IMR-90 (cell line): ENCODE measurements around the gene TFIP11. TPM values are rescaled to one million over a fixed set of nuclear protein-coding genes. Genes with fewer than 3 reads are reported as not detected.

ENCODE experiments used
- ATAC-seq: fragments of 200-7000 bp; cut with Tn5 transposase; 2 replicates; pipeline ENCODE4 v1.9.1; 2020; ENCODE audit warnings: low read depth, mild to moderate bottlenecking, moderate library complexity
- BruUV-seq: library from RNA; stranded (reverse); fragments of 400-500 nt; replicated peaks from 2 replicates; lab custom pipeline; 2021; lab: Mats Ljungman, UMichigan
- CTCF ChIA-PET: fragments of 300-600 bp; formaldehyde crosslinking; extraction: SDS; loops from one replicate; lab custom pipeline; 2021; ENCODE audit warnings: antibody characterized with exemption; lab: Yijun Ruan, JAX
- POLR2A ChIA-PET: fragments of 300-600 bp; sonication (Branson Sonifier 250); formaldehyde crosslinking; loops from one replicate; lab custom pipeline; 2022; ENCODE audit warnings: antibody characterized with exemption; ENCODE audit not compliant: unreplicated experiment; lab: Charles Lee
- DNase-seq: peaks from one replicate; pipeline ENCODE4 v3.0.0; 2013
- H2AFZ ChIP-seq: replicated peaks from 2 replicates; pipeline ENCODE3; 2013; ENCODE audit warnings: low read length, mild to moderate bottlenecking; ENCODE audit not compliant: poor library complexity
- H2AK5ac ChIP-seq: 2 replicates; pipeline ENCODE4 v1.6.1; 2013; ENCODE audit warnings: low read depth, low read length, inconsistent platforms
- H2AK9ac ChIP-seq: replicated peaks from 2 replicates; pipeline ENCODE3; 2013; ENCODE audit warnings: mild to moderate bottlenecking, low read depth, low read length, moderate library complexity; ENCODE audit not compliant: poor library complexity
- H2BK120ac ChIP-seq: 2 replicates; pipeline ENCODE4 v1.6.1; 2013; ENCODE audit warnings: low read depth, low read length, inconsistent platforms
- H2BK15ac ChIP-seq: 3 replicates; pipeline ENCODE4 v1.6.1; 2013; ENCODE audit warnings: low read depth, low read length, inconsistent platforms
- H2BK20ac ChIP-seq: 2 replicates; pipeline ENCODE4 v1.6.1; 2013; ENCODE audit warnings: low read depth, mild to moderate bottlenecking, inconsistent platforms, low read length, moderate library complexity
- H2BK5ac ChIP-seq: 2 replicates; pipeline ENCODE4 v1.6.1; 2013; ENCODE audit warnings: mild to moderate bottlenecking, low read depth, low read length, inconsistent platforms; ENCODE audit not compliant: poor library complexity, severe bottlenecking
- H3K14ac ChIP-seq: replicated peaks from 2 replicates; pipeline ENCODE4 v1.6.1; 2013; ENCODE audit warnings: low read depth, low read length, inconsistent platforms
- H3K18ac ChIP-seq: 2 replicates; pipeline ENCODE4 v1.6.1; 2013; ENCODE audit warnings: low read depth, low read length, control low read depth
- H3K23ac ChIP-seq: 2 replicates; pipeline ENCODE4 v1.6.1; 2013; ENCODE audit warnings: low read depth, low read length, inconsistent platforms
- H3K27ac ChIP-seq: 2 replicates; pipeline ENCODE4 v1.5.1; 2013; ENCODE audit warnings: mild to moderate bottlenecking, control low read depth, low read length; ENCODE audit not compliant: insufficient read depth
- H3K27me3 ChIP-seq: 2 replicates; pipeline ENCODE4 v1.6.1; 2013; ENCODE audit warnings: low read length; ENCODE audit not compliant: control insufficient read depth, insufficient read depth
- H3K36me3 ChIP-seq: 2 replicates; pipeline ENCODE4 v1.6.1; 2013; ENCODE audit warnings: low read length, mixed read lengths; ENCODE audit not compliant: control insufficient read depth, insufficient read depth
- H3K4ac ChIP-seq: 2 replicates; pipeline ENCODE4 v1.6.1; 2013; ENCODE audit warnings: low read depth, low read length, inconsistent platforms
- H3K4me1 ChIP-seq: 2 replicates; pipeline ENCODE4 v1.6.1; 2013; ENCODE audit warnings: low read length, mixed read lengths; ENCODE audit not compliant: control insufficient read depth, insufficient read depth
- H3K4me2 ChIP-seq: 2 replicates; pipeline ENCODE4 v1.6.1; 2013; ENCODE audit warnings: low read depth, mild to moderate bottlenecking, control low read depth, low read length, moderate library complexity
- H3K4me3 ChIP-seq: 2 replicates; pipeline ENCODE4 v1.5.1; 2013; ENCODE audit warnings: low read depth, mild to moderate bottlenecking, control low read depth, low read length, moderate library complexity; ENCODE audit not compliant: insufficient read depth
- H3K56ac ChIP-seq: 2 replicates; pipeline ENCODE4 v1.6.1; 2013; ENCODE audit warnings: low read length, inconsistent platforms; ENCODE audit not compliant: insufficient read depth; ENCODE audit errors: extremely low read depth
- H3K79me1 ChIP-seq, 2 experiments: 2 replicates each; pipeline ENCODE4 v1.6.1; 2013; ENCODE audit warnings: low read length in 2 of 2, inconsistent platforms in 1 of 2, low read depth in 1 of 2
- H3K9ac ChIP-seq: 2 replicates; pipeline ENCODE4 v1.6.1; 2013; ENCODE audit warnings: low read depth, low read length, control low read depth
- H3K9me1 ChIP-seq: 2 replicates; pipeline ENCODE4 v1.6.1; 2013; ENCODE audit warnings: low read length, inconsistent platforms; ENCODE audit not compliant: insufficient read depth
- H3K9me3 ChIP-seq: 2 replicates; pipeline ENCODE4 v1.6.1; 2013; ENCODE audit warnings: low read length; ENCODE audit not compliant: control insufficient read depth, insufficient read depth
- H4K20me1 ChIP-seq: 2 replicates; pipeline ENCODE4 v1.6.1; 2013; ENCODE audit warnings: low read length, inconsistent platforms; ENCODE audit not compliant: insufficient read depth
- H4K5ac ChIP-seq: 2 replicates; pipeline ENCODE4 v1.6.1; 2013; ENCODE audit warnings: mild to moderate bottlenecking, low read depth, low read length, control low read depth
- H4K8ac ChIP-seq, 2 experiments: 2 replicates each; pipeline ENCODE4 v1.6.1; 2013; ENCODE audit warnings: low read depth in 2 of 2, low read length in 2 of 2, control low read depth in 1 of 2, inconsistent platforms in 1 of 2
- H4K91ac ChIP-seq: 2 replicates; pipeline ENCODE4 v1.6.1; 2013; ENCODE audit warnings: low read depth, low read length, inconsistent platforms; ENCODE audit not compliant: insufficient read depth
- CEBPB ChIP-seq: IDR thresholded peaks from 2 replicates; pipeline ENCODE4 v1.6.1; 2012; ENCODE audit warnings: low read depth, low read length, improper control_type of control experiment
- POLR2A ChIP-seq: IDR thresholded peaks from 2 replicates; pipeline ENCODE4 v1.6.1; 2012; ENCODE audit warnings: mild to moderate bottlenecking, low read depth, low read length
- WGBS, 2 experiments: methylation state at CpG; one replicate each; pipeline versions ENCODE4 v1.1.5 to v1.1.7; 2013; ENCODE audit warnings: missing lambda C conversion rate in 2 of 2; ENCODE audit not compliant: insufficient read length in 1 of 2; ENCODE audit errors: extremely low coverage in 2 of 2; 5-methylcytosine and 5-hydroxymethylcytosine counted together
- dilution Hi-C: fragments of 300-500 bp; cut with HindIII; formaldehyde crosslinking; loops from one replicate; pipeline ENCODE4 v1.14.3; 2018; ENCODE audit warnings: low sequenced_read_pairs; ENCODE audit not compliant: unreplicated experiment
- in situ Hi-C: fragments of 300-500 bp; cut with MboI; formaldehyde crosslinking; loops from 3 replicates; pipeline ENCODE4 v1.14.3; 2019; ENCODE audit warnings: low sequenced_read_pairs, inconsistent platforms, mixed read lengths
- intact Hi-C: fragments of 100-400 bp; cut with micrococcal nuclease; formaldehyde crosslinking; loops from 2 replicates; pipeline ENCODE4 v1.10.0; 2022
- polyA plus RNA-seq, 3 experiments: library from polyadenylated mRNA; depleted of rRNA; stranded (reverse); fragments of >200 nt; gene quantifications; 2 replicates each; pipeline ENCODE4 v1.2.3, GENCODE V29; 2012; ENCODE audit warnings: low replicate concordance in 1 of 3
- total RNA-seq: library from RNA; depleted of rRNA; stranded (reverse); fragments of >200 nt; gene quantifications from 2 replicates; pipeline ENCODE4 v1.2.3, GENCODE V29; 2012

Gene TFIP11
- total and polyA plus RNA-seq, 2 of the 4 experiments (the other 2 are of a cell fraction): 22.5 to 43.2 TPM

DNA sequence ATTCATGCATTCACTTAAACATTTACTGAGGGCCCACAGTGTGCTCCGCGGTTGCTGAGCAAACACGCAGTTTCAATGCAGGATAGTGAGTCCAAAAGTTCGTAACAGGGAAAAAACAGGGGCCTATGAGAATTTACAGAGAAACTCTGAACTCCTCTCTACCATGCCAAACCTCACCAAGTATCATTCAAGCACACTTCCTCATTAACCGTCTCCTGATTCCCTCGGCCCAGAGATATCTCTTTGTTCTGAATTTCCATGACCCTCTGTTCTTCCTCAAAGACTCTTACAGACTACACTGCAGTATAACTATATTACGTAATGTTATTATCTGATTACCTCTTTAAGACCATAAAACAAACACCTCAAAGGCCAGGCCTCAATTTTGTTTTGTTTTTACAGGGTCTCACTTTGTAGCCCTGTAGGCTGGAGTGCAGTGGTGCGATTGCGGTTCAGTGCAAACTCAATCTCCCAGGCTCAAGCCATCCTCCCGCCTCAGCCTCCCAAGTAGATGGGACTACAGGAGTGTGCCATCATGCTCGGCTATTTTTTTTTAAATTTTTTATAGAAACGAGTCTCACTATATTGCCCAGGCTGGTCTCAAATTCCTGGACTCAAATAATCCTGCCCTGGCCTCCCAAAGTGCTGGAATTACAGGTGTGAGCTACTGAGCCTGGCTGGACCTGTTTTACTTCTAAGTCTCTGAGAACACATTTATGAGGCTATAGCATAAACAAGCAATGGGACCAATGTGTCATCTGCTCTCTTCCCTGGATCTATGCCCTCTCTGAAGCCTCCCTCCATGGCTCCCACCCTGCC, 32.3 kb downstream of the TFIP11 start:
- Histone ChIP-seq H4K20me1 (no peaks in the 10 kb centered on the region), H3K27me3 (no peaks in the 10 kb centered on the region), H2BK15ac (no peak overlapping the region), H3K4me2 (no peak overlapping the region), H3K56ac (no peak overlapping the region), H3K9me3 (no peaks in the 10 kb centered on the region), H3K23ac (no peak overlapping the region), H4K8ac (no peak overlapping the region), H2BK20ac (no peak overlapping the region), H3K4me3 (no peak overlapping the region), H2AK9ac (no peak overlapping the region), H3K14ac (no peak overlapping the region), H3K27ac (no peak overlapping the region), H3K4ac (no peak overlapping the region), H4K91ac (no peak overlapping the region), H3K79me1 (peaks cover 31 to 64% of the 10 kb centered on the region in 2 experiments), H2AFZ (no peak overlapping the region), H3K18ac (no peak overlapping the region), H3K4me1 (peaks cover 12% of the 10 kb centered on the region), H3K36me3 (peaks cover 12% of the 10 kb centered on the region), H3K9ac (no peak overlapping the region), H2BK5ac (no peak overlapping the region), H3K9me1 (peaks cover 3% of the 10 kb centered on the region; the same call in 1 of the 2 replicates), H4K5ac (no peak overlapping the region), H2BK120ac (no peak overlapping the region), H2AK5ac (no peak overlapping the region)
- no TSS peak for BruUV-seq
- dilution Hi-C loops: no loop called here
- DNase-seq: no peak
- POLR2A ChIA-PET: no interaction called here
- TF ChIP-seq POLR2A: no peak
- peak; percentile 73 for TF ChIP-seq CEBPB
- ATAC-seq: no peak
- 80% methylated on average over 1 of the region's 12 CpGs; no CpG with 5 or more reads in 1 of the 2 experiments for WGBS, 2 experiments
- CTCF ChIA-PET: no interaction called here
- intact Hi-C loops: no loop called here
- in situ Hi-C loops: no loop called here
